Mammary epithelial cell (primary cell): ENCODE data around the gene ROR1.

Experiments used
- CTCF ChIP-seq, 2 donors: IDR thresholded peaks in 1 of 2; conservative IDR thresholded peaks in 1 of 2; 2 replicates each; pipeline ENCODE4 v1.5.1; 2011 to 2012; ENCODE audit warnings: inconsistent platforms in 2 of 2, low read length in 2 of 2, mild to moderate bottlenecking in 2 of 2, control low read depth in 1 of 2, low read depth in 1 of 2; ENCODE audit not compliant: insufficient read depth in 1 of 2; ENCODE audit errors: extremely low read depth in 1 of 2
- EZH2 ChIP-seq: IDR thresholded peaks from 2 replicates; pipeline ENCODE4 v1.6.1; 2012; ENCODE audit warnings: low read length, inconsistent platforms, borderline replicate concordance

- no peak for TF ChIP-seq CTCF (conservative IDR thresholded peaks at IDR 0.05 in 1 of 2, IDR thresholded peaks at IDR 0.05 in 1 of 2; ENCODE audit: extremely low read depth in 1 of 2, insufficient read depth in 1 of 2, low read depth in 1 of 2, low read length in 2 of 2)
- TF ChIP-seq EZH2: no peak
Observed at GRCh38 chr1:63743781-63744180, 30.0 kb upstream of the ROR1 start.
